PC-3 (cell line): ENCODE measurements around the gene UPF1.

Source experiments
- CTCF ChIP-seq: fragments of 300-600 bp; sonication (generic); conservative IDR thresholded peaks from 2 replicates; pipeline ENCODE4 v1.5.1; 2017; ENCODE audit warnings: antibody characterized with exemption, low read depth, mild to moderate bottlenecking, low read length
- EZH2 ChIP-seq: fragments of 300-600 bp; sonication (generic); IDR thresholded peaks from one replicate; pipeline ENCODE4 v1.6.1; 2017; ENCODE audit warnings: antibody characterized with exemption, mild to moderate bottlenecking, low read length; ENCODE audit not compliant: unreplicated experiment

- no peak for TF ChIP-seq CTCF
- TF ChIP-seq EZH2, result no peak
Measured at GRCh38 chr19:18912933-18913332, 81.2 kb downstream of the UPF1 start.
